Measurements from ENCODE around the gene MIEF2. TPM values are rescaled to one million over a fixed set of nuclear protein-coding genes. Genes with fewer than 3 reads are reported as not detected.
A peak's percentile ranks its signal among the peaks of the same experiment; 100 is the strongest.

Gene MIEF2
- total and polyA plus RNA-seq, 2 donors (not counting 1 experiment from before 2014, with no cell fraction given), result 13.3 to 18.7 TPM

DNA sequence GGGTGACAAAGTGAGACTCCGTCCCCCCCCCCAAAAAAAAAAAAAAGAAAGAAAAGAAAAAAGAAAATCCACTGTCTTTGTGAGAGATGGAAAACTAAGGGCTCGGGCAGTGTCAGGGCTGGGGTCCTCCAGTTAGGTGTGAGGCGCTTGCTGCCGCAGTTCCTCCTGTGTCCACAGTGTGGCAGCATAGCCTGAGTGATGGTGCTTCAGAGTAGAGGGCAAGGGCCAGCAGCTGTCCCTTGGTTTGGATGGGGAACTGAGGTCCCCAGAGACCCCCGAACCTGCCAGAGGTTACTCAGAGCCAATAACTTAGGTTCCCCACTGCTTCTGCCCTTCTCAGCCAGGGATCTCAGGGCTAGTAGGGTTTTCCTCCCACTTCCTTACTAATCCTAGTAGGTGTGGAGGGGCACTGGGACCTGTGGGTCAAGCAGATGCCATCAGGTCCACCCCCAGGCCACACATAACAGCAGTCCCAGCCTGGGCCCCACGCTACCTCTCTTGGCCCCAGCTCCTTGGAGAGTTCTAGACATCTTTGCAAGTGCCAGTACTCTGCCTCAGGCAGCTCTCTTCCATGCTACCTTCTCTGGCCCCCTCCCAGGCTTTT, 42.9 kb upstream of the MIEF2 start:
- H3K4me1 Mint-ChIP-seq, result peaks cover 3% of the 10 kb centered on the region
- WGBS (ENCODE audit: insufficient coverage), result 16% methylated on average over 4 of the region's 6 CpGs
- no peak overlapping the region for H3K4me3 Mint-ChIP-seq
- Histone ChIP-seq H2AFZ (ENCODE audit: insufficient read depth, low read depth, low read length, poor library complexity, severe bottlenecking) (no peak overlapping the region), H3K27me3 (replicated peaks in 1 of 4; ENCODE audit: control extremely low read depth in 1 of 4, control insufficient read depth in 3 of 4, insufficient read depth in 4 of 4, low read length in 3 of 4) (no peaks in the 10 kb centered on the region), H3K4me1 (ENCODE audit: control insufficient read depth in 2 of 2, insufficient read depth in 2 of 2, low read length in 2 of 2) (no peaks in the 10 kb centered on the region), H3K9ac (ENCODE audit: low read length) (no peak overlapping the region), H3K9me3 (ENCODE audit: control extremely low read depth in 1 of 3, control insufficient read depth in 2 of 3, insufficient read depth in 1 of 3, low read length in 2 of 3) (no peaks in the 10 kb centered on the region), H4K20me1 (ENCODE audit: control insufficient read depth, insufficient read depth, low read length, poor library complexity, severe bottlenecking) (no peaks in the 10 kb centered on the region), H3K36me3 (replicated peaks in 1 of 2; ENCODE audit: control extremely low read depth in 1 of 2, control insufficient read depth in 1 of 2, extremely low read depth in 1 of 2, insufficient read depth in 2 of 2, low read length in 1 of 2) (no peaks in the 10 kb centered on the region), H3K4me3 (ENCODE audit: control extremely low read depth in 1 of 5, extremely low read depth in 1 of 5, insufficient read depth in 1 of 5, low read depth in 2 of 5, low read length in 4 of 5) (no peak overlapping the region), H3K4me2 (replicated peaks; ENCODE audit: low read depth, low read length, poor library complexity, severe bottlenecking) (no peak overlapping the region), H3K27ac (ENCODE audit: low read length in 2 of 2) (no peak overlapping the region), H3K79me2 (ENCODE audit: control insufficient read depth, insufficient read depth, low read length) (no peaks in the 10 kb centered on the region)
- ChIA-PET CTCF (interaction anchor here (0.7 to 2.6 kb wide), 9 partner anchors 9 to 586 kb away, joined by 3 to 8 read pairs (median 4); partner anchors contain the start of gene ALKBH5), POLR2A (no interaction called here)
- ATAC-seq (ENCODE audit: low read depth) (peak; percentile 94), DNase-seq (peak; percentile 77)
- intact Hi-C loops (cut with micrococcal nuclease), result loop anchor here (1.0 to 2.0 kb wide), 2 partner anchors 41 to 76 kb away; partner anchors contain the start of gene FLII
- no peak overlapping the region for H3K27ac Mint-ChIP-seq
- H3K27me3 Mint-ChIP-seq, result no peaks in the 10 kb centered on the region
- H3K9me3 Mint-ChIP-seq (ENCODE audit: insufficient read depth), result no peaks in the 10 kb centered on the region
- TF ChIP-seq EZH2 (IDR thresholded peaks at IDR 0.05; ENCODE audit: borderline replicate concordance, insufficient read depth, low read depth, low read length, poor library complexity, severe bottlenecking) (no peak), CTCF (IDR thresholded peaks at IDR 0.05) (peak; percentile 89)

- peaks cover 3% of the 10 kb centered on the region for H3K4me1 Mint-ChIP-seq
- no peak overlapping the region for H3K4me3 Mint-ChIP-seq
- TF ChIP-seq CTCF (IDR thresholded peaks at IDR 0.05) (no peak), EZH2 (IDR thresholded peaks at IDR 0.05; ENCODE audit: borderline replicate concordance, insufficient read depth, low read depth, low read length, poor library complexity, severe bottlenecking) (no peak)
- Histone ChIP-seq H2AFZ (ENCODE audit: insufficient read depth, low read depth, low read length, poor library complexity, severe bottlenecking) (no peak overlapping the region), H3K79me2 (ENCODE audit: control insufficient read depth, insufficient read depth, low read length) (no peaks in the 10 kb centered on the region), H3K4me3 (ENCODE audit: control extremely low read depth in 1 of 5, extremely low read depth in 1 of 5, insufficient read depth in 1 of 5, low read depth in 2 of 5, low read length in 4 of 5) (no peak overlapping the region), H3K36me3 (replicated peaks in 1 of 2; ENCODE audit: control extremely low read depth in 1 of 2, control insufficient read depth in 1 of 2, extremely low read depth in 1 of 2, insufficient read depth in 2 of 2, low read length in 1 of 2) (no peaks in the 10 kb centered on the region), H3K27ac (ENCODE audit: low read length in 2 of 2) (no peak overlapping the region), H4K20me1 (ENCODE audit: control insufficient read depth, insufficient read depth, low read length, poor library complexity, severe bottlenecking) (no peaks in the 10 kb centered on the region), H3K9me3 (ENCODE audit: control extremely low read depth in 1 of 3, control insufficient read depth in 2 of 3, insufficient read depth in 1 of 3, low read length in 2 of 3) (no peaks in the 10 kb centered on the region), H3K27me3 (replicated peaks in 1 of 4; ENCODE audit: control extremely low read depth in 1 of 4, control insufficient read depth in 3 of 4, insufficient read depth in 4 of 4, low read length in 3 of 4) (no peaks in the 10 kb centered on the region), H3K4me2 (replicated peaks; ENCODE audit: low read depth, low read length, poor library complexity, severe bottlenecking) (no peak overlapping the region), H3K4me1 (ENCODE audit: control insufficient read depth in 2 of 2, insufficient read depth in 2 of 2, low read length in 2 of 2) (no peaks in the 10 kb centered on the region), H3K9ac (ENCODE audit: low read length) (no peak overlapping the region)
- POLR2A ChIA-PET, result no interaction called here
- 64% methylated on average over 2 of the region's 4 CpGs for WGBS (ENCODE audit: insufficient coverage)
- intact Hi-C loops (cut with micrococcal nuclease), result no loop called here
- H3K27me3 Mint-ChIP-seq, result no peaks in the 10 kb centered on the region
- ATAC-seq (ENCODE audit: low read depth) (no peak), DNase-seq (no peak)
- CTCF ChIA-PET, result interaction anchor here (1.0 to 1.3 kb wide), 2 partner anchors 36 to 110 kb away, joined by 3 read pairs; partner anchors contain the start of gene ALKBH5
- no peak overlapping the region for H3K27ac Mint-ChIP-seq
- no peaks in the 10 kb centered on the region for H3K9me3 Mint-ChIP-seq (ENCODE audit: insufficient read depth)
Measured at GRCh38 chr17:18218756-18219415, 41.6 kb upstream of the MIEF2 start.

All from B cell (primary cell).